Sigmoid colon (tissue), 7 donors: Measurements from ENCODE around the gene CST7. TPM values are rescaled to one million over a fixed set of nuclear protein-coding genes. Genes with fewer than 3 reads are reported as not detected.
"Not testable (repeated sequence)": the region's sequence is repeated elsewhere in the genome, so short reads cannot be mapped to it uniquely, and the experiment has no call there.

ENCODE experiments used
- DNase-seq: peaks from one replicate; pipeline ENCODE4 v3.0.0-alpha.2; 2019
- H3K27ac ChIP-seq, 4 donors: fragments of 200-600 bp; sonication (generic); one replicate each; pipeline ENCODE4 v1.5.1; 2016 to 2019; ENCODE audit warnings: mild to moderate bottlenecking in 1 of 4
- H3K27me3 ChIP-seq, 3 donors: fragments of 200-600 bp; sonication (generic); one replicate each; pipeline ENCODE4 v1.5.1; 2019; ENCODE audit warnings: mild to moderate bottlenecking in 1 of 3
- H3K36me3 ChIP-seq, 4 donors: fragments of 200-600 bp; sonication (generic); one replicate each; pipeline ENCODE4 v1.5.1; 2016 to 2019
- H3K4me1 ChIP-seq, 4 donors: fragments of 200-600 bp; sonication (generic); one replicate each; pipeline ENCODE4 v1.5.1; 2017 to 2019
- H3K4me3 ChIP-seq, 4 donors: fragments of 200-600 bp; sonication (generic); one replicate each; pipeline ENCODE4 v1.5.1; 2017 to 2019; ENCODE audit warnings: mild to moderate bottlenecking in 2 of 4, moderate library complexity in 1 of 4
- H3K9me3 ChIP-seq, 4 donors: fragments of 200-600 bp in 3 of 4; sonication (generic) in 3 of 4; one replicate each; pipeline versions ENCODE4 v1.5.1 to v1.6.1; 2013 to 2019
- CTCF ChIP-seq, 4 experiments: fragments of 450-650 bp in 3 of 4; fragments of 200-600 bp in 1 of 4; IDR thresholded peaks; one replicate each; pipeline ENCODE4 v1.5.1; 2016 to 2019; ENCODE audit warnings: antibody characterized with exemption in 4 of 4, mild to moderate bottlenecking in 3 of 4, moderate library complexity in 2 of 4
- EP300 ChIP-seq, 4 donors: sonication (generic); formaldehyde crosslinking; IDR thresholded peaks; one replicate each; pipeline ENCODE4 v1.6.1; 2017; ENCODE audit warnings: antibody characterized with exemption in 4 of 4
- POLR2A ChIP-seq, 2 donors: fragments of 450-650 bp; IDR thresholded peaks; one replicate each; pipeline ENCODE4 v1.6.1; 2016; ENCODE audit warnings: antibody characterized with exemption in 2 of 2, mild to moderate bottlenecking in 2 of 2, moderate library complexity in 2 of 2
- POLR2AphosphoS5 ChIP-seq, 4 donors: sonication (generic); formaldehyde crosslinking; IDR thresholded peaks; one replicate each; pipeline ENCODE4 v1.6.1; 2017; ENCODE audit warnings: antibody characterized with exemption in 4 of 4
- WGBS, 2 donors: extraction: QIAGEN DNeasy Blood & Tissue Kit; methylation state at CpG; one replicate each; pipeline ENCODE4 v1.1.7; 2013; 5-methylcytosine and 5-hydroxymethylcytosine counted together
- intact Hi-C: fragments of 100-400 bp; cut with DNase I; formaldehyde crosslinking; loops from one replicate; pipeline ENCODE4 v1.15.1; 2023
- polyA plus RNA-seq, 3 donors: library from polyadenylated mRNA; stranded (reverse); fragments of 200-250 nt; gene quantifications; one replicate each; pipeline ENCODE4 v1.2.3, GENCODE V29; 2013
- total RNA-seq, 4 donors: library from RNA; depleted of rRNA; stranded (reverse); fragments of >200 nt; gene quantifications; one replicate each; pipeline ENCODE4 v1.1.0, GENCODE V29; 2016
- donor health status: healthy with polysubstance abuse.
- donor health status: Bipolar disorder and iron deficiency.
- donor health status: healthy.

The CST7 gene
- total and polyA plus RNA-seq, 7 donors, result 0.66 to 10.4 (median 3.7) TPM; not detected in 1

- DNase-seq, H3K9me3 ChIP-seq, H3K27ac ChIP-seq, intact Hi-C loops, H3K36me3 ChIP-seq, H3K4me1 ChIP-seq, H3K27me3 ChIP-seq, H3K4me3 ChIP-seq: not testable (repeated sequence)
- 31 to 65% methylated on average over 15 of the region's 15 CpGs for WGBS, 2 donors
Measured at GRCh38 chr20:24930724-24931688, 18.1 kb upstream of the CST7 start.

GRCh38 chr20:24931893-24932292 lies 17.2 kb upstream of the CST7 start:
- H3K27ac ChIP-seq, H3K27me3 ChIP-seq, DNase-seq, intact Hi-C loops, H3K4me1 ChIP-seq, H3K36me3 ChIP-seq, H3K4me3 ChIP-seq, H3K9me3 ChIP-seq: not testable (repeated sequence)
- WGBS, 2 donors, result 45 to 75% methylated on average over 1 of the region's 1 CpG

DNA sequence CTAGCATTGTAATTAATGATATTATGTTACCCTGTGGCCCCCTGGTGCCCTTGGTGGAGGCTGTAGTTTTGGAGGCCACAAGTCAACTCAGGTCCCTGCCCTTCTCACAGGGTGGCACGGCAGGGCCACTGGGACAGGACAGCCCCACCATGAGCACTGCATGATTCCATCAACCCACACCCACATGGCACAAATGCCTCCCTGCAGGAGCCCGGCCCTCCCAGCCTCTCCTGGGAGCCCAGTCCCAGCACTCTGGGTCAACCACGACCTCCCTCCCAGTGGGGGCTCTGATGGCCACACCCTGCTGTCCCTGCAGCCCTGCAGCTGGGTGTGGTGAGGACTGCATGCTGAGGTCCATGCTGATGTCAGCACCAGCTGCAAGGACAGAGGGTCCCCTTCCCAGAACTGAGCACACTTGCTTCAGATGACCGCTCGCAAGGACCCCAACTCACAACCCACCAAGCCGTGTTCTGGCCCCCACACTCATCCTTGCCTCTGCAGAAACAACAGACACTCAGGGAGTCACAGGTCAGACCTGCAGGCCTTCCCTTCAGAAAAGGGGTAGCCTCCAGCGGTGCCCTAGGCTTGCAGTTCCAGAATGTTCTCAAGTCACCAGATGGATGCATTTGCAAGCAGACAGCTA lies 15.7 kb upstream of the CST7 start:
- H3K36me3 ChIP-seq, result no peaks in the 10 kb centered on the region
- intact Hi-C loops, result no loop called here
- no peak overlapping the region for H3K4me3 ChIP-seq
- DNase-seq, result peak; percentile 50
- H3K27ac ChIP-seq, result no peak overlapping the region
- WGBS, 2 donors, result 86 to 87% methylated on average over 7 of the region's 7 CpGs
- H3K4me1 ChIP-seq, result no peaks in the 10 kb centered on the region
- H3K9me3 ChIP-seq, result peaks cover 0 to 3% (median 0%) of the 10 kb centered on the region in 4 donors
- no peaks in the 10 kb centered on the region for H3K27me3 ChIP-seq
- no peak for TF ChIP-seq EP300 (IDR thresholded peaks at IDR 0.05)
- no peak for TF ChIP-seq CTCF (IDR thresholded peaks at IDR 0.05)
- no peak for TF ChIP-seq POLR2AphosphoS5 (IDR thresholded peaks at IDR 0.05)
- no peak for TF ChIP-seq POLR2A (IDR thresholded peaks at IDR 0.05)

DNA sequence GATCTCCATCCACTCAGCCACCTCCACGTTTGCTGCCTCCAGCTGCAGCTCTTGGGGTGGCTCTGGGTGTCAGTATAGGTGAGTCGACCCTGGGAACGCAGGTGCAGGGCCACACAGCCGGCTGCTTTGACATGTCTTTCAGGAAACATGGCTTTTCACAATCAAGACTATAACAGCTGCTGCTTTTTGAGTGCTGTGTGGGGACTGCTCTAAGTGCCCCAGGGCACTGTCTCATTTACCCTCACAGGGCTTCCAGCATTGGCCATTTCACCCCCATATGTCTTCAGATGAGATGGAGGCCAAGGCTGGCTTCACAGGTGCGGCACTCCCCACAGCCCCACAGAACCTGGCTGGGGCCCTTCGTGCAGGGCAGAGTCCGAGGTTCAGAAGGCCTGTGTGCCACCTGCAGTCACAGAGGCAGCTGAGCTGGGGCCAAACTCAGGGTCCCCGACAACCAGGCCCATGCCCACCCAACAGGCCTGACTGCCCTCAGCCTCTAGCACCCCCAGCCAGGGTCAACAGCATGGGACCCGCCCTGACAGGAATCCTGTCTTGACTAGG lies 14.9 kb upstream of the CST7 start:
- H3K27ac ChIP-seq, result no peak overlapping the region
- H3K27me3 ChIP-seq, result no peaks in the 10 kb centered on the region
- no peaks in the 10 kb centered on the region for H3K4me1 ChIP-seq
- WGBS, 2 donors, result 31 to 67% methylated on average over 9 of the region's 9 CpGs
- no peak overlapping the region for H3K4me3 ChIP-seq
- peak; percentile 55 for DNase-seq
- H3K9me3 ChIP-seq, result peaks cover 0 to 3% (median 0%) of the 10 kb centered on the region in 4 donors
- intact Hi-C loops, result no loop called here
- TF ChIP-seq POLR2A (IDR thresholded peaks at IDR 0.05) (no peak), POLR2AphosphoS5 (IDR thresholded peaks at IDR 0.05) (no peak), EP300 (IDR thresholded peaks at IDR 0.05) (no peak), CTCF (IDR thresholded peaks at IDR 0.05) (no peak)
- no peaks in the 10 kb centered on the region for H3K36me3 ChIP-seq

DNA sequence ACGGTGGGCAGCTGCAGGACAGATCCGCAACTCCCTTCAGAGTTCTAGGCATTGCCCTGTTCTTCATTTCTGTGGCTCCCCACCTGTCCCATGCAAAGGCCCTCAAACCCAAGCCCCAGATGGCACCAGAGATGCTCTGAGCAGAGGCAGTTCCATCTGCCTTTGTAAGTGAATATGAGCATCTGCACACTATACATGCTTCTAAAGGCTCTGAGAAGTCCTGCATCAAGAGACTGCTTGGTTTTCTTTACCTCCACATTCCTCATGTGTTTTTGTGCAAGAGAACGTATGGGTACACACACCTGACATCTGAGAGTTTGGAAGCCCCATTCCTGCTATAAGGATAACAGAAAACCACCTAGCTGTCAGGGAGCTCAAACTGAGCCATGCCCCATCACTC lies 14.4 kb upstream of the CST7 start:
- H3K4me3 ChIP-seq, result no peak overlapping the region
- no peak for DNase-seq
- peaks cover 0 to 3% (median 0%) of the 10 kb centered on the region in 4 donors for H3K9me3 ChIP-seq
- intact Hi-C loops, result no loop called here
- H3K27ac ChIP-seq, result no peak overlapping the region
- H3K4me1 ChIP-seq, result no peaks in the 10 kb centered on the region
- WGBS, 2 donors, result 66 to 82% methylated on average over 3 of the region's 3 CpGs
- no peak for TF ChIP-seq POLR2A (IDR thresholded peaks at IDR 0.05)
- no peaks in the 10 kb centered on the region for H3K36me3 ChIP-seq
- no peaks in the 10 kb centered on the region for H3K27me3 ChIP-seq

GRCh38 chr20:24935140-24935539 lies 13.9 kb upstream of the CST7 start:
- 91% methylated on average over 3 of the region's 3 CpGs for WGBS, 2 donors
- intact Hi-C loops, result no loop called here

More at GRCh38 chr20:24935140-24935539, 13.9 kb upstream of the CST7 start:
- DNase-seq, result peak; percentile 35
- Histone ChIP-seq H3K9me3 (peaks cover 0 to 3% (median 0%) of the 10 kb centered on the region in 4 donors), H3K4me3 (no peak overlapping the region), H3K27me3 (no peaks in the 10 kb centered on the region), H3K27ac (no peak overlapping the region), H3K36me3 (no peaks in the 10 kb centered on the region), H3K4me1 (no peaks in the 10 kb centered on the region)
- TF ChIP-seq CTCF (IDR thresholded peaks at IDR 0.05) (no peak), POLR2AphosphoS5 (IDR thresholded peaks at IDR 0.05) (no peak), POLR2A (IDR thresholded peaks at IDR 0.05) (no peak), EP300 (IDR thresholded peaks at IDR 0.05) (no peak)
